T-helper 2 cell treated with Interferon-gamma antibody and Interleukin-4, amounts not matched to agents 5 μg/mL and 100 μg/mL, for 36 hours (primary cell): ENCODE results near the gene ARHGAP24.
"Not testable (repeated sequence)": the region's sequence is repeated elsewhere in the genome, so short reads cannot be mapped to it uniquely, and the experiment has no call there.

Source experiments
- DNase-seq: peaks from one replicate; pipeline ENCODE4 v3.0.0; 2021; ENCODE audit warnings: low spot score
- H3K27ac Mint-ChIP-seq: one replicate; pipeline ENCODE4 v1.8.0; 2021; ENCODE audit warnings: mild to moderate bottlenecking, mixed read lengths
- H3K27me3 Mint-ChIP-seq: one replicate; pipeline ENCODE4 v1.8.0; 2021; ENCODE audit warnings: low read depth, mixed read lengths
- H3K36me3 Mint-ChIP-seq: one replicate; pipeline ENCODE4 v1.8.0; 2021; ENCODE audit warnings: low read depth, mixed read lengths
- H3K4me1 Mint-ChIP-seq: one replicate; pipeline ENCODE4 v1.8.0; 2021; ENCODE audit warnings: low read depth, mixed read lengths
- H3K4me3 Mint-ChIP-seq: one replicate; pipeline ENCODE4 v1.8.0; 2022; ENCODE audit warnings: mild to moderate bottlenecking, moderate library complexity, mixed read lengths
- H3K9me3 Mint-ChIP-seq: one replicate; pipeline ENCODE4 v1.8.0; 2021; ENCODE audit warnings: mixed read lengths

Gene ARHGAP24

GRCh38 chr4:85495621-85496020, 20.7 kb downstream of the ARHGAP24 start:
- Mint-ChIP-seq H3K27me3 (no peaks in the 10 kb centered on the region), H3K4me3 (no peak overlapping the region), H3K36me3 (no peaks in the 10 kb centered on the region), H3K9me3 (peaks cover 8% of the 10 kb centered on the region), H3K4me1 (no peaks in the 10 kb centered on the region), H3K27ac (no peak overlapping the region)
- DNase-seq = no peak

GRCh38 chr4:85496126-85496849, 21.3 kb downstream of the ARHGAP24 start:
- Mint-ChIP-seq H3K27me3 (no peaks in the 10 kb centered on the region), H3K4me1 (no peaks in the 10 kb centered on the region), H3K27ac (no peak overlapping the region), H3K36me3 (no peaks in the 10 kb centered on the region), H3K4me3 (no peak overlapping the region), H3K9me3 (peaks cover 8% of the 10 kb centered on the region)
- no peak for DNase-seq

GRCh38 chr4:85496933-85497332, 22.0 kb downstream of the ARHGAP24 start:
- Mint-ChIP-seq H3K4me3 (no peak overlapping the region), H3K4me1 (no peaks in the 10 kb centered on the region), H3K27ac (no peak overlapping the region), H3K36me3 (no peaks in the 10 kb centered on the region), H3K9me3 (peaks cover 8% of the 10 kb centered on the region), H3K27me3 (no peaks in the 10 kb centered on the region)
- no peak for DNase-seq

- Mint-ChIP-seq H3K27ac (no peak overlapping the region), H3K4me3 (no peak overlapping the region), H3K27me3 (no peaks in the 10 kb centered on the region), H3K9me3 (peaks cover 6% of the 10 kb centered on the region), H3K4me1 (no peaks in the 10 kb centered on the region), H3K36me3 (no peaks in the 10 kb centered on the region)
- no peak for DNase-seq
Measured at GRCh38 chr4:85498068-85498733, 23.3 kb downstream of the ARHGAP24 start.

- H3K4me1 Mint-ChIP-seq = no peaks in the 10 kb centered on the region
- H3K36me3 Mint-ChIP-seq = no peaks in the 10 kb centered on the region
- no peak overlapping the region for H3K27ac Mint-ChIP-seq
- H3K27me3 Mint-ChIP-seq = no peaks in the 10 kb centered on the region
- peaks cover 3% of the 10 kb centered on the region for H3K9me3 Mint-ChIP-seq
- H3K4me3 Mint-ChIP-seq = no peak overlapping the region
- DNase-seq = no peak
Measured at GRCh38 chr4:85499573-85499972, 24.6 kb downstream of the ARHGAP24 start.

GRCh38 chr4:85500110-85500867, 25.3 kb downstream of the ARHGAP24 start:
- H3K27me3 Mint-ChIP-seq = no peaks in the 10 kb centered on the region
- peaks cover 5% of the 10 kb centered on the region for H3K9me3 Mint-ChIP-seq
- no peaks in the 10 kb centered on the region for H3K4me1 Mint-ChIP-seq
- no peak for DNase-seq
- H3K36me3 Mint-ChIP-seq = no peaks in the 10 kb centered on the region
- no peak overlapping the region for H3K27ac Mint-ChIP-seq
- H3K4me3 Mint-ChIP-seq = no peak overlapping the region

GRCh38 chr4:85501145-85501544, 26.2 kb downstream of the ARHGAP24 start:
- not testable (repeated sequence) for H3K4me1 Mint-ChIP-seq, H3K4me3 Mint-ChIP-seq, H3K27me3 Mint-ChIP-seq, H3K27ac Mint-ChIP-seq, H3K9me3 Mint-ChIP-seq, DNase-seq, H3K36me3 Mint-ChIP-seq

- no peak for DNase-seq
- no peak overlapping the region for H3K4me3 Mint-ChIP-seq
- no peaks in the 10 kb centered on the region for H3K27me3 Mint-ChIP-seq
- peaks cover 5% of the 10 kb centered on the region for H3K9me3 Mint-ChIP-seq
- H3K27ac Mint-ChIP-seq = no peak overlapping the region
- H3K4me1 Mint-ChIP-seq = no peaks in the 10 kb centered on the region
- no peaks in the 10 kb centered on the region for H3K36me3 Mint-ChIP-seq
Measured at GRCh38 chr4:85508654-85509053, 33.7 kb downstream of the ARHGAP24 start.

- H3K4me1 Mint-ChIP-seq = no peaks in the 10 kb centered on the region
- H3K4me3 Mint-ChIP-seq = no peak overlapping the region
- no peak overlapping the region for H3K27ac Mint-ChIP-seq
- H3K36me3 Mint-ChIP-seq = no peaks in the 10 kb centered on the region
- no peaks in the 10 kb centered on the region for H3K27me3 Mint-ChIP-seq
- no peak for DNase-seq
- peaks cover 5% of the 10 kb centered on the region for H3K9me3 Mint-ChIP-seq
Measured at GRCh38 chr4:85509882-85510631, 35.1 kb downstream of the ARHGAP24 start.

GRCh38 chr4:85510632-85510984, 35.7 kb downstream of the ARHGAP24 start:
- no peaks in the 10 kb centered on the region for H3K9me3 Mint-ChIP-seq
- H3K4me3 Mint-ChIP-seq = no peak overlapping the region
- H3K27me3 Mint-ChIP-seq = no peaks in the 10 kb centered on the region
- no peak overlapping the region for H3K27ac Mint-ChIP-seq
- H3K36me3 Mint-ChIP-seq = no peaks in the 10 kb centered on the region
- H3K4me1 Mint-ChIP-seq = no peaks in the 10 kb centered on the region
- DNase-seq = no peak

- Mint-ChIP-seq H3K4me3 (no peak overlapping the region), H3K36me3 (no peaks in the 10 kb centered on the region), H3K27ac (no peak overlapping the region), H3K9me3 (no peaks in the 10 kb centered on the region), H3K4me1 (no peaks in the 10 kb centered on the region), H3K27me3 (no peaks in the 10 kb centered on the region)
- DNase-seq = no peak
Measured at GRCh38 chr4:85512446-85513205, 37.7 kb downstream of the ARHGAP24 start.

- no peaks in the 10 kb centered on the region for H3K9me3 Mint-ChIP-seq
- no peak for DNase-seq
- H3K4me1 Mint-ChIP-seq = no peaks in the 10 kb centered on the region
- no peak overlapping the region for H3K4me3 Mint-ChIP-seq
- no peak overlapping the region for H3K27ac Mint-ChIP-seq
- H3K36me3 Mint-ChIP-seq = no peaks in the 10 kb centered on the region
- no peaks in the 10 kb centered on the region for H3K27me3 Mint-ChIP-seq
Measured at GRCh38 chr4:85514117-85514516, 39.2 kb downstream of the ARHGAP24 start.

GRCh38 chr4:85514783-85515182, 39.8 kb downstream of the ARHGAP24 start:
- Mint-ChIP-seq H3K9me3 (no peaks in the 10 kb centered on the region), H3K4me3 (no peak overlapping the region), H3K4me1 (no peaks in the 10 kb centered on the region), H3K27me3 (no peaks in the 10 kb centered on the region), H3K27ac (no peak overlapping the region), H3K36me3 (no peaks in the 10 kb centered on the region)
- DNase-seq = no peak
